KMS-11 (cell line): ENCODE measurements around the gene RARB.

Experiments
- H2AFZ ChIP-seq: fragments of 200-600 bp; sonication (generic); 2 replicates; pipeline ENCODE4 v1.6.1; 2016; ENCODE audit warnings: antibody characterized with exemption, mixed run types, low read depth
- H3K27ac ChIP-seq: fragments of 200-600 bp; sonication (generic); 2 replicates; pipeline ENCODE4 v1.6.1; 2016; ENCODE audit warnings: mild to moderate bottlenecking, mixed run types
- H3K27me3 ChIP-seq: fragments of 200-600 bp; sonication (generic); 2 replicates; pipeline ENCODE4 v1.6.1; 2017; ENCODE audit warnings: mild to moderate bottlenecking, low read depth, mixed run types, moderate library complexity; ENCODE audit not compliant: insufficient read depth
- H3K36me3 ChIP-seq: fragments of 200-600 bp; sonication (generic); 2 replicates; pipeline ENCODE4 v1.6.1; 2017; ENCODE audit warnings: mild to moderate bottlenecking, mixed run types; ENCODE audit not compliant: insufficient read depth
- H3K4me1 ChIP-seq: fragments of 200-600 bp; sonication (generic); 2 replicates; pipeline ENCODE4 v1.6.1; 2016; ENCODE audit warnings: mild to moderate bottlenecking, low read depth, mixed run types; ENCODE audit not compliant: poor library complexity, severe bottlenecking
- H3K4me2 ChIP-seq: fragments of 200-600 bp; sonication (generic); 2 replicates; pipeline ENCODE4 v1.7.0; 2016; ENCODE audit warnings: mild to moderate bottlenecking, mixed run types
- H3K4me3 ChIP-seq: fragments of 200-600 bp; sonication (generic); IDR thresholded peaks from 2 replicates; pipeline ENCODE4 v1.6.1; 2017; ENCODE audit warnings: low read depth, low read length, mixed read lengths; ENCODE audit not compliant: insufficient read depth
- H3K79me2 ChIP-seq: fragments of 200-600 bp; sonication (generic); 2 replicates; pipeline ENCODE4 v1.6.1; 2016; ENCODE audit warnings: low read depth, mixed run types; ENCODE audit not compliant: insufficient read depth
- H3K9ac ChIP-seq: fragments of 200-600 bp; sonication (generic); 2 replicates; pipeline ENCODE4 v1.6.1; 2016; ENCODE audit warnings: mild to moderate bottlenecking, mixed run types
- H4K20me1 ChIP-seq: fragments of 200-600 bp; sonication (generic); 2 replicates; pipeline ENCODE4 v1.6.1; 2016; ENCODE audit warnings: mild to moderate bottlenecking, mixed run types; ENCODE audit not compliant: insufficient read depth
- TF ChIP-seq, protein P1 (sequence below): fragments of 200-600 bp; sonication (generic); conservative IDR thresholded peaks from 2 replicates; pipeline ENCODE4 v1.6.1; 2017; ENCODE audit warnings: low read depth, mild to moderate bottlenecking, antibody characterized with exemption, low read length, moderate library complexity, mixed read lengths

The RARB gene

DNA sequence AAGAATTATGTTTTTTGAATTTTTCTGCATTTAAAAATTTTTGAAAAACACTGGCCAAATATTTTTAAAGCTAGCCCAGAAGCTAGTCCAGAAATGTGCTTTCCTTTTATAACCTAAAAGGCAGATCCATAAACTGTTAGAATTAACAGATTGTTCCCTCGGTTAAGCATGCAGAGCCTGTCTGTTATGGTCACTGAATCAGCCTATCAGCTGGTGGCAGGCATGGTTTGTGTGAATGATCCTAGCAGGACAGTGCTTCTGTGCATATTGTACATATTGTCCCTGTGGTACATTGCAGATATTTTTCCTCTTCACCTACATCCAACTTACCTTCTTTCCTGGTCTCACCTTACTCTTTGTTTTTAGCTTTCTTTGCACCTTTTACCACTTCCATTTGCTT lies 53.3 kb downstream of the RARB start:
- Histone ChIP-seq H3K4me2 (no peak overlapping the region), H3K27me3 (no peaks in the 10 kb centered on the region), H3K4me3 (no peak overlapping the region), H3K27ac (no peak overlapping the region), H3K36me3 (no peaks in the 10 kb centered on the region), H3K9ac (no peak overlapping the region), H4K20me1 (no peaks in the 10 kb centered on the region), H3K4me1 (no peaks in the 10 kb centered on the region), H3K79me2 (no peaks in the 10 kb centered on the region), H2AFZ (no peak overlapping the region)
- TF ChIP-seq, protein P1, sequence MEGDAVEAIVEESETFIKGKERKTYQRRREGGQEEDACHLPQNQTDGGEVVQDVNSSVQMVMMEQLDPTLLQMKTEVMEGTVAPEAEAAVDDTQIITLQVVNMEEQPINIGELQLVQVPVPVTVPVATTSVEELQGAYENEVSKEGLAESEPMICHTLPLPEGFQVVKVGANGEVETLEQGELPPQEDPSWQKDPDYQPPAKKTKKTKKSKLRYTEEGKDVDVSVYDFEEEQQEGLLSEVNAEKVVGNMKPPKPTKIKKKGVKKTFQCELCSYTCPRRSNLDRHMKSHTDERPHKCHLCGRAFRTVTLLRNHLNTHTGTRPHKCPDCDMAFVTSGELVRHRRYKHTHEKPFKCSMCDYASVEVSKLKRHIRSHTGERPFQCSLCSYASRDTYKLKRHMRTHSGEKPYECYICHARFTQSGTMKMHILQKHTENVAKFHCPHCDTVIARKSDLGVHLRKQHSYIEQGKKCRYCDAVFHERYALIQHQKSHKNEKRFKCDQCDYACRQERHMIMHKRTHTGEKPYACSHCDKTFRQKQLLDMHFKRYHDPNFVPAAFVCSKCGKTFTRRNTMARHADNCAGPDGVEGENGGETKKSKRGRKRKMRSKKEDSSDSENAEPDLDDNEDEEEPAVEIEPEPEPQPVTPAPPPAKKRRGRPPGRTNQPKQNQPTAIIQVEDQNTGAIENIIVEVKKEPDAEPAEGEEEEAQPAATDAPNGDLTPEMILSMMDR, result no peak

GRCh38 chr3:25483456-25483855 lies 55.4 kb downstream of the RARB start:
- Histone ChIP-seq H4K20me1 (no peaks in the 10 kb centered on the region), H3K4me3 (no peak overlapping the region), H3K36me3 (no peaks in the 10 kb centered on the region), H3K79me2 (no peaks in the 10 kb centered on the region), H2AFZ (no peak overlapping the region), H3K4me2 (no peak overlapping the region), H3K27ac (no peak overlapping the region), H3K9ac (no peak overlapping the region), H3K27me3 (no peaks in the 10 kb centered on the region), H3K4me1 (no peaks in the 10 kb centered on the region)
- TF ChIP-seq, protein P1, result no peak

- Histone ChIP-seq H3K4me2 (no peak overlapping the region), H3K79me2 (no peaks in the 10 kb centered on the region), H3K9ac (no peak overlapping the region), H3K27me3 (no peaks in the 10 kb centered on the region), H3K4me1 (no peaks in the 10 kb centered on the region), H3K36me3 (no peaks in the 10 kb centered on the region), H3K4me3 (no peak overlapping the region), H2AFZ (no peak overlapping the region), H4K20me1 (no peaks in the 10 kb centered on the region), H3K27ac (no peak overlapping the region)
- TF ChIP-seq, protein P1, result no peak
These were observed 57.6 kb downstream of the RARB start for GRCh38 chr3:25485673-25486072.

GRCh38 chr3:25486932-25487331 lies 58.9 kb downstream of the RARB start:
- no peaks in the 10 kb centered on the region for H3K4me1 ChIP-seq
- H3K79me2 ChIP-seq, result no peaks in the 10 kb centered on the region
- H3K27me3 ChIP-seq, result no peaks in the 10 kb centered on the region
- no peaks in the 10 kb centered on the region for H4K20me1 ChIP-seq
- no peak overlapping the region for H3K4me2 ChIP-seq
- H3K27ac ChIP-seq, result no peak overlapping the region
- H2AFZ ChIP-seq, result no peak overlapping the region
- no peak overlapping the region for H3K9ac ChIP-seq
- H3K36me3 ChIP-seq, result no peaks in the 10 kb centered on the region
- TF ChIP-seq, protein P1, result no peak
- H3K4me3 ChIP-seq, result no peak overlapping the region
